GM12878 (cell line): ENCODE measurements around the gene MCFD2. TPM values are rescaled to one million over a fixed set of nuclear protein-coding genes. Genes with fewer than 3 reads are reported as not detected.

Experiments
- ATAC-seq: fragments of 200-7000 bp; cut with Tn5 transposase; 3 replicates; pipeline ENCODE4 v1.9.1; 2020; ENCODE audit warnings: mild to moderate bottlenecking, moderate library complexity
- BruUV-seq: library from RNA; stranded (reverse); fragments of 400-500 nt; replicated peaks from 2 replicates; lab custom pipeline; 2021; lab: Mats Ljungman, UMichigan
- CTCF ChIA-PET: fragments of 300-600 bp; sonication (Branson Sonifier 250); formaldehyde crosslinking; extraction: SDS; loops from one replicate; lab custom pipeline; 2021; ENCODE audit warnings: inconsistent platforms; lab: Yijun Ruan, JAX
- POLR2A ChIA-PET: fragments of 350-600 bp; formaldehyde crosslinking; extraction: SDS; loops from one replicate; lab custom pipeline; 2021; ENCODE audit warnings: inconsistent platforms; lab: Charles Lee
- RAD21 ChIA-PET: fragments of 300-600 bp; sonication (Branson Sonifier 250); formaldehyde crosslinking; loops from one replicate; lab custom pipeline; 2023; ENCODE audit warnings: antibody characterized with exemption; ENCODE audit not compliant: unreplicated experiment; lab: Charles Lee
- SMC1A ChIA-PET: fragments of 300-600 bp; sonication (Branson Sonifier 250); formaldehyde crosslinking; loops from one replicate; lab custom pipeline; 2023; ENCODE audit not compliant: unreplicated experiment, uncharacterized antibody; lab: Charles Lee
- DNase-seq: peaks from one replicate; pipeline ENCODE4 v3.0.0-alpha.2; 2011; ENCODE audit warnings: low read depth, low spot score
- FAIRE-seq: peaks from 3 replicates; lab custom pipeline; 2011; peaks lifted over from hg19 to GRCh38; lab: Jason Lieb, UNC
- H2AFZ ChIP-seq: 2 replicates; pipeline ENCODE4 v1.6.0; 2011; ENCODE audit warnings: low read depth, low read length, control low read depth; ENCODE audit not compliant: control insufficient read depth
- H3K27ac ChIP-seq: 2 replicates; pipeline ENCODE4 v1.5.1; 2011; ENCODE audit warnings: control low read depth; ENCODE audit not compliant: control insufficient read depth, insufficient read depth
- H3K27me3 ChIP-seq, 2 experiments: replicated peaks in 1 of 2; 2 replicates each; pipeline versions ENCODE4 v1.6.0 to v1.6.1; 2011; ENCODE audit warnings: low read length in 1 of 2; ENCODE audit not compliant: control insufficient read depth in 2 of 2, insufficient read depth in 2 of 2
- H3K36me3 ChIP-seq, 2 experiments: 2 replicates each; pipeline ENCODE4 v1.5.1; 2011; ENCODE audit warnings: low read length in 1 of 2; ENCODE audit not compliant: control insufficient read depth in 2 of 2, insufficient read depth in 2 of 2
- H3K4me1 ChIP-seq: 2 replicates; pipeline ENCODE4 v1.6.1; 2011; ENCODE audit warnings: mild to moderate bottlenecking, low read length, moderate library complexity, mixed read lengths; ENCODE audit not compliant: control insufficient read depth, insufficient read depth
- H3K4me2 ChIP-seq: 2 replicates; pipeline ENCODE4 v1.6.0; 2011; ENCODE audit warnings: control low read depth; ENCODE audit not compliant: control insufficient read depth, insufficient read depth
- H3K4me3 ChIP-seq: fragments of 200-600 bp; sonication (generic); 2 replicates; pipeline ENCODE4 v1.5.1; 2016
- H3K79me2 ChIP-seq: 2 replicates; pipeline ENCODE4 v1.6.0; 2011; ENCODE audit warnings: low read length; ENCODE audit not compliant: control insufficient read depth, insufficient read depth
- H3K9ac ChIP-seq: 2 replicates; pipeline ENCODE4 v1.8.0; 2011; ENCODE audit warnings: low read length, control low read depth, mixed read lengths; ENCODE audit not compliant: control insufficient read depth, insufficient read depth
- H3K9me3 ChIP-seq: replicated peaks from 3 replicates; pipeline ENCODE4 v1.5.1; 2011; ENCODE audit warnings: mild to moderate bottlenecking, low read length; ENCODE audit not compliant: control insufficient read depth, insufficient read depth
- H4K20me1 ChIP-seq: 2 replicates; pipeline ENCODE4 v1.6.0; 2011; ENCODE audit not compliant: control insufficient read depth, insufficient read depth
- BMI1 ChIP-seq: fragments of 450-650 bp; IDR thresholded peaks from 2 replicates; pipeline ENCODE4 v1.6.1; 2016; ENCODE audit warnings: mild to moderate bottlenecking, moderate library complexity, borderline replicate concordance
- BRCA1 ChIP-seq: IDR thresholded peaks from 2 replicates; pipeline ENCODE4 v1.6.1; 2011; ENCODE audit warnings: low read depth, low read length, improper control_type of control experiment
- CBFB ChIP-seq: IDR thresholded peaks from 2 replicates; pipeline ENCODE4 v1.6.1; 2016; ENCODE audit warnings: antibody characterized with exemption, low read depth
- CEBPB ChIP-seq, 2 experiments: fragments of 150-350 bp in 1 of 2; IDR thresholded peaks; 2 replicates each; pipeline ENCODE4 v1.6.1; 2012 to 2014; ENCODE audit warnings: low read depth in 2 of 2, low read length in 2 of 2, borderline replicate concordance in 1 of 2, inconsistent platforms in 1 of 2
- CREM ChIP-seq: IDR thresholded peaks from 2 replicates; pipeline ENCODE4 v1.6.1; 2014; ENCODE audit warnings: antibody characterized with exemption, low read depth
- EGR1 ChIP-seq, 2 experiments: IDR thresholded peaks; 1 replicate in 1 of 2; 2 replicates in 1 of 2; pipeline ENCODE4 v1.6.1; 2011 to 2012; ENCODE audit warnings: low read depth in 2 of 2, low read length in 2 of 2, borderline replicate concordance in 1 of 2, mild to moderate bottlenecking in 1 of 2, moderate library complexity in 1 of 2
- HDGF ChIP-seq: fragments of 450-650 bp; IDR thresholded peaks from 2 replicates; pipeline ENCODE4 v1.6.1; 2016; ENCODE audit warnings: antibody characterized with exemption
- IKZF1 ChIP-seq: fragments of 450-650 bp; conservative IDR thresholded peaks from 2 replicates; pipeline ENCODE4 v1.6.1; 2017; ENCODE audit warnings: antibody characterized with exemption, mild to moderate bottlenecking
- MEF2A ChIP-seq: IDR thresholded peaks from 2 replicates; pipeline ENCODE4 v1.6.1; 2011; ENCODE audit warnings: low read depth, mild to moderate bottlenecking, low read length, moderate library complexity; ENCODE audit not compliant: insufficient read depth
- NBN ChIP-seq: fragments of 450-650 bp; IDR thresholded peaks from 2 replicates; pipeline ENCODE4 v1.6.1; 2016
- NRF1 ChIP-seq: conservative IDR thresholded peaks from 2 replicates; pipeline ENCODE4 v1.6.1; 2011; ENCODE audit warnings: mild to moderate bottlenecking, low read depth, low read length, improper control_type of control experiment
- POLR2A ChIP-seq: IDR thresholded peaks from 2 replicates; pipeline ENCODE4 v1.6.1; 2011; ENCODE audit warnings: low read depth, mild to moderate bottlenecking, low read length
- SREBF1 ChIP-seq: IDR thresholded peaks from 2 replicates; pipeline ENCODE4 v1.6.1; 2012; ENCODE audit warnings: mild to moderate bottlenecking, low read length
- TCF3 ChIP-seq: IDR thresholded peaks from 2 replicates; pipeline ENCODE4 v1.6.1; 2012; ENCODE audit warnings: low read depth, mild to moderate bottlenecking, low read length, borderline replicate concordance; ENCODE audit not compliant: insufficient read depth
- ZNF274 ChIP-seq: IDR thresholded peaks from one replicate; pipeline ENCODE4 v1.8.0; 2011; ENCODE audit not compliant: insufficient read length, insufficient read depth
- WGBS: methylation state at CpG from one replicate; pipeline ENCODE4 v1.1.6; 2016; ENCODE audit warnings: low lambda C conversion rate; ENCODE audit not compliant: insufficient replicate concordance, insufficient coverage; ENCODE audit errors: missing lambda C conversion rate; 5-methylcytosine and 5-hydroxymethylcytosine counted together
- in situ Hi-C: fragments of 300-500 bp; cut with MboI; formaldehyde crosslinking; loops from 9 replicates; pipeline ENCODE4 v1.14.3; 2018; ENCODE audit warnings: mixed read lengths
- intact Hi-C: fragments of 100-400 bp; cut with micrococcal nuclease; formaldehyde crosslinking; loops from one replicate; pipeline ENCODE4 v1.14.2; 2022; ENCODE audit not compliant: unreplicated experiment
- polyA plus RNA-seq, 11 experiments: library from polyadenylated mRNA; depleted of rRNA in 4 of 11; unstranded in 6 of 11; stranded (reverse) in 5 of 11; fragments of >200 nt; fragmentation: Nextera tagmentation in 4 of 11; fragmentation: Illumina TruSeq in 1 of 11; extraction: Ambion mirVana in 4 of 11; extraction: Trizol in 1 of 11; gene quantifications; 1 replicate in 1 of 11; 2 replicates in 10 of 11; pipeline versions ENCODE4 v1.2.1 to v1.2.3, GENCODE V29; 2011 to 2016; ENCODE audit warnings: inconsistent platforms in 2 of 11, missing spikeins in 2 of 11, low read depth in 1 of 11
- total RNA-seq, 4 experiments: library from RNA; depleted of rRNA in 3 of 4; stranded (reverse); fragments of >200 nt in 3 of 4; fragmentation: Illumina TruSeq in 1 of 4; extraction: Trizol in 1 of 4; gene quantifications; 2 replicates each; pipeline versions ENCODE4 v1.2.1 to v1.2.3, GENCODE V29; 2013 to 2021
- TF ChIP-seq, protein P1 (sequence below): fragments of 150-350 bp; IDR thresholded peaks from 2 replicates; pipeline ENCODE4 v1.6.1; 2014; ENCODE audit warnings: mild to moderate bottlenecking, low read depth, low read length
- TF ChIP-seq, protein P2 (sequence below): fragments of 450-650 bp; IDR thresholded peaks from 2 replicates; pipeline ENCODE4 v1.6.1; 2017; ENCODE audit warnings: low read depth, mild to moderate bottlenecking, moderate library complexity
- TF ChIP-seq, protein P3 (sequence below): fragments of 150-350 bp; IDR thresholded peaks from 2 replicates; pipeline ENCODE4 v1.6.1; 2016; ENCODE audit warnings: low read depth, low read length

Gene MCFD2
- total and polyA plus RNA-seq, 10 of the 15 experiments (the other 5 are each of a cell fraction or from before 2014, with no cell fraction given), result 35.0 to 57.3 (median 40.3) TPM

DNA sequence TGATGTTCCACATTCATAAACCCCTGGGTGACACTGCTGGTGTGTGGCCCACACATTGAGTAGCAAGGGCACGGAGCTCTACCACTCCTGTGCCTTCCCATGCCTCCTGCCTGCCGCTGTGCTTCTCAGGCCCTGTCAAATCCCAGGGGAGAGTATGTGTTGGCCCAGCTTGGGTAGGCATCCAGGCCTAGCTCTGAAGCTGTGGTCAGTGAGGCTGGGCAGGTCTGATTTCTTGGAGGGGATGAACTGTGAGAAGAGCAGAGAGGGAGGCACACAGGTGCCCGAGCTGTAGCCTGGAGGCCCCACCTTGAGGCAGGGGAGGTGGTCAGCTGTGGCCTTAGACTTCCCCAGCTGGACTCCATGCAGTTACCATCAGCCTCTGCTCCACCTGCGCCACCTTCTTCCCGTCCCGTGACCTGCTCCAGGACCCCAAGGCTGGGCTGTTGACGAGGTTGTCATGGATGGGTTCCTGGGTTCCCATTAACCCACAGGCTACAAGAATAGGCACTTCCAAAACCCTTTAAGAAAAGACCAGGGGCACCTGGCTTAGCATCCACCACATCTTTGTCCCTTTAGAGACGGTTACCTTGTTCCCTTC is 23.6 kb downstream of the MCFD2 start:
- WGBS, result 42% methylated on average over 8 of the region's 8 CpGs
- ChIA-PET CTCF (interaction anchor here (0.6 to 3.7 kb wide), 4 partner anchors 67 to 431 kb away, joined by 3 to 14 read pairs (median 4); no protein-coding TSS in a partner anchor), POLR2A (interaction anchor here (0.6 kb wide), 1 partner anchor 507 kb away, joined by 3 read pairs; no protein-coding TSS in a partner anchor)

More for the DNA sequence above, 23.6 kb downstream of the MCFD2 start:
- Histone ChIP-seq H3K4me1 (no peaks in the 10 kb centered on the region), H4K20me1 (no peaks in the 10 kb centered on the region), H3K27ac (no peak overlapping the region), H3K36me3 (no peaks in the 10 kb centered on the region), H3K4me2 (no peak overlapping the region), H3K79me2 (no peaks in the 10 kb centered on the region), H3K27me3 (no peaks in the 10 kb centered on the region)
- ATAC-seq (no peak), DNase-seq (no peak), FAIRE-seq (no peak)
- RAD21 ChIA-PET, result no interaction called here
- intact Hi-C loops, result no loop called here
- BruUV-seq, result no TSS peak
- TF ChIP-seq NBN (no peak), NRF1 (no peak), CREM (no peak), MEF2A (no peak), CEBPB (IDR thresholded peaks at IDR 0.05; ENCODE audit: borderline replicate concordance in 1 of 2, low read depth in 2 of 2, low read length in 2 of 2) (no peak), EGR1 (IDR thresholded peaks at IDR 0.05; ENCODE audit: borderline replicate concordance in 1 of 2, low read depth in 2 of 2, low read length in 2 of 2) (no peak), SREBF1 (no peak), BMI1 (no peak), CBFB (no peak), HDGF (no peak), ZNF274 (no peak), BRCA1 (no peak), IKZF1 (no peak), TCF3 (no peak), POLR2A (no peak)
- TF ChIP-seq, protein P1, sequence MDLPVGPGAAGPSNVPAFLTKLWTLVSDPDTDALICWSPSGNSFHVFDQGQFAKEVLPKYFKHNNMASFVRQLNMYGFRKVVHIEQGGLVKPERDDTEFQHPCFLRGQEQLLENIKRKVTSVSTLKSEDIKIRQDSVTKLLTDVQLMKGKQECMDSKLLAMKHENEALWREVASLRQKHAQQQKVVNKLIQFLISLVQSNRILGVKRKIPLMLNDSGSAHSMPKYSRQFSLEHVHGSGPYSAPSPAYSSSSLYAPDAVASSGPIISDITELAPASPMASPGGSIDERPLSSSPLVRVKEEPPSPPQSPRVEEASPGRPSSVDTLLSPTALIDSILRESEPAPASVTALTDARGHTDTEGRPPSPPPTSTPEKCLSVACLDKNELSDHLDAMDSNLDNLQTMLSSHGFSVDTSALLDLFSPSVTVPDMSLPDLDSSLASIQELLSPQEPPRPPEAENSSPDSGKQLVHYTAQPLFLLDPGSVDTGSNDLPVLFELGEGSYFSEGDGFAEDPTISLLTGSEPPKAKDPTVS, result no peak
- TF ChIP-seq, protein P2, sequence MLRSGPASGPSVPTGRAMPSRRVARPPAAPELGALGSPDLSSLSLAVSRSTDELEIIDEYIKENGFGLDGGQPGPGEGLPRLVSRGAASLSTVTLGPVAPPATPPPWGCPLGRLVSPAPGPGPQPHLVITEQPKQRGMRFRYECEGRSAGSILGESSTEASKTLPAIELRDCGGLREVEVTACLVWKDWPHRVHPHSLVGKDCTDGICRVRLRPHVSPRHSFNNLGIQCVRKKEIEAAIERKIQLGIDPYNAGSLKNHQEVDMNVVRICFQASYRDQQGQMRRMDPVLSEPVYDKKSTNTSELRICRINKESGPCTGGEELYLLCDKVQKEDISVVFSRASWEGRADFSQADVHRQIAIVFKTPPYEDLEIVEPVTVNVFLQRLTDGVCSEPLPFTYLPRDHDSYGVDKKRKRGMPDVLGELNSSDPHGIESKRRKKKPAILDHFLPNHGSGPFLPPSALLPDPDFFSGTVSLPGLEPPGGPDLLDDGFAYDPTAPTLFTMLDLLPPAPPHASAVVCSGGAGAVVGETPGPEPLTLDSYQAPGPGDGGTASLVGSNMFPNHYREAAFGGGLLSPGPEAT, result no peak
- TF ChIP-seq, protein P3, sequence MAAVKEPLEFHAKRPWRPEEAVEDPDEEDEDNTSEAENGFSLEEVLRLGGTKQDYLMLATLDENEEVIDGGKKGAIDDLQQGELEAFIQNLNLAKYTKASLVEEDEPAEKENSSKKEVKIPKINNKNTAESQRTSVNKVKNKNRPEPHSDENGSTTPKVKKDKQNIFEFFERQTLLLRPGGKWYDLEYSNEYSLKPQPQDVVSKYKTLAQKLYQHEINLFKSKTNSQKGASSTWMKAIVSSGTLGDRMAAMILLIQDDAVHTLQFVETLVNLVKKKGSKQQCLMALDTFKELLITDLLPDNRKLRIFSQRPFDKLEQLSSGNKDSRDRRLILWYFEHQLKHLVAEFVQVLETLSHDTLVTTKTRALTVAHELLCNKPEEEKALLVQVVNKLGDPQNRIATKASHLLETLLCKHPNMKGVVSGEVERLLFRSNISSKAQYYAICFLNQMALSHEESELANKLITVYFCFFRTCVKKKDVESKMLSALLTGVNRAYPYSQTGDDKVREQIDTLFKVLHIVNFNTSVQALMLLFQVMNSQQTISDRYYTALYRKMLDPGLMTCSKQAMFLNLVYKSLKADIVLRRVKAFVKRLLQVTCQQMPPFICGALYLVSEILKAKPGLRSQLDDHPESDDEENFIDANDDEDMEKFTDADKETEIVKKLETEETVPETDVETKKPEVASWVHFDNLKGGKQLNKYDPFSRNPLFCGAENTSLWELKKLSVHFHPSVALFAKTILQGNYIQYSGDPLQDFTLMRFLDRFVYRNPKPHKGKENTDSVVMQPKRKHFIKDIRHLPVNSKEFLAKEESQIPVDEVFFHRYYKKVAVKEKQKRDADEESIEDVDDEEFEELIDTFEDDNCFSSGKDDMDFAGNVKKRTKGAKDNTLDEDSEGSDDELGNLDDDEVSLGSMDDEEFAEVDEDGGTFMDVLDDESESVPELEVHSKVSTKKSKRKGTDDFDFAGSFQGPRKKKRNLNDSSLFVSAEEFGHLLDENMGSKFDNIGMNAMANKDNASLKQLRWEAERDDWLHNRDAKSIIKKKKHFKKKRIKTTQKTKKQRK, result no peak
- TF ChIP-seq, all 136 proteins: peak for 0
- SMC1A ChIA-PET, result interaction anchor here (1.6 kb wide), 1 partner anchor 20 kb away, joined by 3 read pairs; no protein-coding TSS in a partner anchor
- Histone ChIP-seq H3K9me3 (no peaks in the 10 kb centered on the region), H2AFZ (no peak overlapping the region), H3K4me3 (no peak overlapping the region), H3K9ac (no peak overlapping the region)
- in situ Hi-C loops, result no loop called here
